ENCODE data around the gene KANSL1. TPM values are rescaled to one million over a fixed set of nuclear protein-coding genes. Genes with fewer than 3 reads are reported as not detected.

KANSL1 gene
- total RNA-seq, 1 experiment from 2014 or later, result 72.7 TPM

DNA sequence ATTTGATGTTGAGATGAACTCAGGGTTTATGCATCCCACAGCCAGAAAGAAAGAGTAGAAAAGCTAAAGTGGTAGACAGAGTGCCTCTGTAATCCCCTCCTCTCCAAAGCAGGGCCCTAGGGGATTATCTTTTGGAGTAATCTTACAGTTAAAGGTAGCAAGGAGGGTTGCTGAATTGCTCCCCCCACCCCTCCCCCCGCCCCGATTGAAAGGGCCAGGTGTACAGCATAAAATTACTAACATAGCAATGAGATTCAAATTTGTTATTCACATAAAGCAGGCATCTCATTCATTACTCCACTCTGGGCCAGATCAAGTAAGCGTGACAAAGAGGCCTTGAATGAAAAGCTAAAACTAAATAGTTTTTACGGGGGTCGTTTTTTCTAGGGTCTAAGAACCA lies 121.4 kb downstream of the KANSL1 start:
- Mint-ChIP-seq H3K4me3 (no peak overlapping the region), H3K27me3 (ENCODE audit: low read depth) (no peaks in the 10 kb centered on the region), H3K4me1 (peaks cover 43% of the 10 kb centered on the region), H3K27ac (peak overlapping the region; percentile 55), H3K9me3 (no peaks in the 10 kb centered on the region), H3K36me3 (peaks cover 12% of the 10 kb centered on the region)
- TF ChIP-seq ZNF671 (CRISPR knock-in tag; IDR thresholded peaks at IDR 0.05), result no peak
- TF ChIP-seq, protein P1, sequence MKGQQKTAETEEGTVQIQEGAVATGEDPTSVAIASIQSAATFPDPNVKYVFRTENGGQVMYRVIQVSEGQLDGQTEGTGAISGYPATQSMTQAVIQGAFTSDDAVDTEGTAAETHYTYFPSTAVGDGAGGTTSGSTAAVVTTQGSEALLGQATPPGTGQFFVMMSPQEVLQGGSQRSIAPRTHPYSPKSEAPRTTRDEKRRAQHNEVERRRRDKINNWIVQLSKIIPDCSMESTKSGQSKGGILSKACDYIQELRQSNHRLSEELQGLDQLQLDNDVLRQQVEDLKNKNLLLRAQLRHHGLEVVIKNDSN (CRISPR knock-in tag; IDR thresholded peaks at IDR 0.05), result no peak
- TF ChIP-seq NR3C1 (CRISPR knock-in tag; conservative IDR thresholded peaks at IDR 0.05; ENCODE audit: low read depth), result no peak
- no peak for TF ChIP-seq MYBL2 (CRISPR knock-in tag; IDR thresholded peaks at IDR 0.05)
- TF ChIP-seq CREM (CRISPR knock-in tag; IDR thresholded peaks at IDR 0.05), result no peak
- ChIA-PET POLR2A (interaction anchor here (1.0 kb wide), 1 partner anchor 10 kb away, joined by 3 read pairs; no protein-coding TSS in a partner anchor), CTCF (interaction anchor here (0.7 to 1.7 kb wide), 5 partner anchors 9 to 252 kb away, joined by 3 to 7 read pairs (median 4); partner anchors contain the start of gene KANSL1)
- no peak for DNase-seq (ENCODE audit: low spot score)
- ATAC-seq, result no peak

DNA sequence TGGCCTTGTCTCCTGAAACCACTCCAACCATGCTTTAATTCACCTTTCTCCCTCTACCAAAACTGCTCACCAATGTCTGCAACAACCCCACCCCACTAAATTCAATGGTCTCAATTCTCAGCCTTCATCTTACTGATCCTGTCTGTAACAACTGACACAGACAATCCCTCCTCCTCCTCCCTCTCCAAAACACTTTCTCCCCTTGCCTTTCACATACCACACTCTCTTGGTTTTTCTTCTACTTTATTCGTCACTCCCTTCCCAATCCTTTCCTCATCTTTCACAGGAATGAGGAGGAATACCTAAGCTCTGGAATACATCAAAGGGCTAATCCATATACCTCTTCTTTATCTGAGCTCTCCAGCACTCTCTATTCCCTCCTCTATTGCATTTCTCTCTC lies 128.8 kb downstream of the KANSL1 start:
- ChIA-PET CTCF (no interaction called here), POLR2A (interaction anchor here (0.6 kb wide), 1 partner anchor 116 kb away, joined by 4 read pairs; no protein-coding TSS in a partner anchor)
- Mint-ChIP-seq H3K4me3 (no peak overlapping the region), H3K27me3 (ENCODE audit: low read depth) (no peaks in the 10 kb centered on the region), H3K9me3 (no peaks in the 10 kb centered on the region), H3K27ac (peak overlapping the region; percentile 47; the same call in 1 of the 2 replicates), H3K4me1 (peaks cover 7% of the 10 kb centered on the region), H3K36me3 (peaks cover 40% of the 10 kb centered on the region)
- ATAC-seq, result no peak
- no peak for DNase-seq (ENCODE audit: low spot score)
- TF ChIP-seq CREM (CRISPR knock-in tag; IDR thresholded peaks at IDR 0.05), result no peak

DNA sequence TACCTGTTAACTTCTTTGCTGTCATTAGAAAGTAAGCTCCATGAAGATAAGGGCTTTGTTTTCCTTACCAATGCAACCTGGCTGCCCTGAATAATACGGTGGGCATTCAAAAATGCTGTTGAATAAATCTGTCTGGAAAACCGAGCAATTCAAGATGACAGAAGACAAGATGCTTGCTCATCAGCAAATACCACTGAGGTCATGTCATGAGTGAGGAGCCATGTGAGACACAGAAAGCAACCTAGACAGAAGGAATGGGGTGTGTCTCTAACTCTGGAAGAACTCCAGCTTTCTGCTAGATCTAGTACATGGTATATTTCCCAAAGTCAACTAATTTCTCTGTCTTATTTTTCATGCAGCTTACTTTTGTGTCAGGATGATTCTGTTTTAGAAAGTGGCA lies 130.0 kb downstream of the KANSL1 start:
- ATAC-seq (no peak), DNase-seq (ENCODE audit: low spot score) (no peak)
- H3K4me3 Mint-ChIP-seq, result no peak overlapping the region
- POLR2A ChIA-PET, result no interaction called here
- CTCF ChIA-PET, result interaction anchor here (0.7 kb wide), 1 partner anchor 19 kb away, joined by 3 read pairs; no protein-coding TSS in a partner anchor
- no peaks in the 10 kb centered on the region for H3K27me3 Mint-ChIP-seq (ENCODE audit: low read depth)
- TF ChIP-seq TP53 (CRISPR knock-in tag; IDR thresholded peaks at IDR 0.05) (no peak), OVOL2 (CRISPR knock-in tag; IDR thresholded peaks at IDR 0.05; ENCODE audit: borderline replicate concordance) (no peak), MYBL2 (CRISPR knock-in tag; IDR thresholded peaks at IDR 0.05) (no peak), ZNF138 (CRISPR knock-in tag; conservative IDR thresholded peaks at IDR 0.05) (no peak), ATF1 (CRISPR knock-in tag; IDR thresholded peaks at IDR 0.05) (no peak)
- TF ChIP-seq, protein P2, sequence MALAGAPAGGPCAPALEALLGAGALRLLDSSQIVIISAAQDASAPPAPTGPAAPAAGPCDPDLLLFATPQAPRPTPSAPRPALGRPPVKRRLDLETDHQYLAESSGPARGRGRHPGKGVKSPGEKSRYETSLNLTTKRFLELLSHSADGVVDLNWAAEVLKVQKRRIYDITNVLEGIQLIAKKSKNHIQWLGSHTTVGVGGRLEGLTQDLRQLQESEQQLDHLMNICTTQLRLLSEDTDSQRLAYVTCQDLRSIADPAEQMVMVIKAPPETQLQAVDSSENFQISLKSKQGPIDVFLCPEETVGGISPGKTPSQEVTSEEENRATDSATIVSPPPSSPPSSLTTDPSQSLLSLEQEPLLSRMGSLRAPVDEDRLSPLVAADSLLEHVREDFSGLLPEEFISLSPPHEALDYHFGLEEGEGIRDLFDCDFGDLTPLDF (CRISPR knock-in tag; IDR thresholded peaks at IDR 0.05), result no peak
- TF ChIP-seq, protein P3, sequence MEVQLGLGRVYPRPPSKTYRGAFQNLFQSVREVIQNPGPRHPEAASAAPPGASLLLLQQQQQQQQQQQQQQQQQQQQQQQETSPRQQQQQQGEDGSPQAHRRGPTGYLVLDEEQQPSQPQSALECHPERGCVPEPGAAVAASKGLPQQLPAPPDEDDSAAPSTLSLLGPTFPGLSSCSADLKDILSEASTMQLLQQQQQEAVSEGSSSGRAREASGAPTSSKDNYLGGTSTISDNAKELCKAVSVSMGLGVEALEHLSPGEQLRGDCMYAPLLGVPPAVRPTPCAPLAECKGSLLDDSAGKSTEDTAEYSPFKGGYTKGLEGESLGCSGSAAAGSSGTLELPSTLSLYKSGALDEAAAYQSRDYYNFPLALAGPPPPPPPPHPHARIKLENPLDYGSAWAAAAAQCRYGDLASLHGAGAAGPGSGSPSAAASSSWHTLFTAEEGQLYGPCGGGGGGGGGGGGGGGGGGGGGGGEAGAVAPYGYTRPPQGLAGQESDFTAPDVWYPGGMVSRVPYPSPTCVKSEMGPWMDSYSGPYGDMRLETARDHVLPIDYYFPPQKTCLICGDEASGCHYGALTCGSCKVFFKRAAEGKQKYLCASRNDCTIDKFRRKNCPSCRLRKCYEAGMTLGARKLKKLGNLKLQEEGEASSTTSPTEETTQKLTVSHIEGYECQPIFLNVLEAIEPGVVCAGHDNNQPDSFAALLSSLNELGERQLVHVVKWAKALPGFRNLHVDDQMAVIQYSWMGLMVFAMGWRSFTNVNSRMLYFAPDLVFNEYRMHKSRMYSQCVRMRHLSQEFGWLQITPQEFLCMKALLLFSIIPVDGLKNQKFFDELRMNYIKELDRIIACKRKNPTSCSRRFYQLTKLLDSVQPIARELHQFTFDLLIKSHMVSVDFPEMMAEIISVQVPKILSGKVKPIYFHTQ (CRISPR knock-in tag; IDR thresholded peaks at IDR 0.05), result no peak
- TF ChIP-seq, protein P4, sequence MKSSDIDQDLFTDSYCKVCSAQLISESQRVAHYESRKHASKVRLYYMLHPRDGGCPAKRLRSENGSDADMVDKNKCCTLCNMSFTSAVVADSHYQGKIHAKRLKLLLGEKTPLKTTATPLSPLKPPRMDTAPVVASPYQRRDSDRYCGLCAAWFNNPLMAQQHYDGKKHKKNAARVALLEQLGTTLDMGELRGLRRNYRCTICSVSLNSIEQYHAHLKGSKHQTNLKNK (CRISPR knock-in tag; IDR thresholded peaks at IDR 0.05), result no peak
- peaks cover 40% of the 10 kb centered on the region for H3K36me3 Mint-ChIP-seq
- H3K4me1 Mint-ChIP-seq, result peaks cover 19% of the 10 kb centered on the region
- no peak overlapping the region for H3K27ac Mint-ChIP-seq
- H3K9me3 Mint-ChIP-seq, result no peaks in the 10 kb centered on the region

DNA sequence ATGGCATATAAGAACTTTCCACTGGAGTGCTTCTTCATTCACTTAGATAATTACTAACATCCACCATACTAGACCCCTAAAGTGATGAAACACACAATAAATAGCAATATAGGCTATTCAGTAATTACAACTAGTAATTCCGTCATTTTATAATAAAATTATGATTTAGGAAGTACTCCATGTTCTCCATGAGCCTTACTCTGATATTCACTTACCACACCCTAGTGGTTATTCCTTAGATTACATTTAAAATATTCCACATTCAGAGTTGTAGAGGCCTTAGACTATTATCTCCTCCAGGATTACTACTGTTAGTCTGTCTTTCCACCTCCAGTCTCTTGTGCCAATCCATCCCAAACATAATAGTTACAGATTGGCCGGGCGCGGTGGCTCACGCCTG lies 131.8 kb downstream of the KANSL1 start:
- ChIA-PET POLR2A (no interaction called here), CTCF (interaction anchor here (0.6 kb wide), 1 partner anchor 112 kb away, joined by 3 read pairs; no protein-coding TSS in a partner anchor)
- ATAC-seq, result peak; percentile 64
- H3K4me3 Mint-ChIP-seq, result no peak overlapping the region
- TF ChIP-seq FOXP1 (CRISPR knock-in tag; IDR thresholded peaks at IDR 0.05; ENCODE audit: borderline replicate concordance), result no peak
- TF ChIP-seq, protein P5, sequence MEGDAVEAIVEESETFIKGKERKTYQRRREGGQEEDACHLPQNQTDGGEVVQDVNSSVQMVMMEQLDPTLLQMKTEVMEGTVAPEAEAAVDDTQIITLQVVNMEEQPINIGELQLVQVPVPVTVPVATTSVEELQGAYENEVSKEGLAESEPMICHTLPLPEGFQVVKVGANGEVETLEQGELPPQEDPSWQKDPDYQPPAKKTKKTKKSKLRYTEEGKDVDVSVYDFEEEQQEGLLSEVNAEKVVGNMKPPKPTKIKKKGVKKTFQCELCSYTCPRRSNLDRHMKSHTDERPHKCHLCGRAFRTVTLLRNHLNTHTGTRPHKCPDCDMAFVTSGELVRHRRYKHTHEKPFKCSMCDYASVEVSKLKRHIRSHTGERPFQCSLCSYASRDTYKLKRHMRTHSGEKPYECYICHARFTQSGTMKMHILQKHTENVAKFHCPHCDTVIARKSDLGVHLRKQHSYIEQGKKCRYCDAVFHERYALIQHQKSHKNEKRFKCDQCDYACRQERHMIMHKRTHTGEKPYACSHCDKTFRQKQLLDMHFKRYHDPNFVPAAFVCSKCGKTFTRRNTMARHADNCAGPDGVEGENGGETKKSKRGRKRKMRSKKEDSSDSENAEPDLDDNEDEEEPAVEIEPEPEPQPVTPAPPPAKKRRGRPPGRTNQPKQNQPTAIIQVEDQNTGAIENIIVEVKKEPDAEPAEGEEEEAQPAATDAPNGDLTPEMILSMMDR (IDR thresholded peaks at IDR 0.05), result 0 out of 2 replicates have a peak, but pooled peaks have one; percentile 29
- no peaks in the 10 kb centered on the region for H3K9me3 Mint-ChIP-seq
- H3K4me1 Mint-ChIP-seq, result peaks cover 37% of the 10 kb centered on the region
- DNase-seq (ENCODE audit: low spot score), result no peak
- H3K27me3 Mint-ChIP-seq (ENCODE audit: low read depth), result no peaks in the 10 kb centered on the region
- peaks cover 25% of the 10 kb centered on the region for H3K36me3 Mint-ChIP-seq
- H3K27ac Mint-ChIP-seq, result no peak overlapping the region

Data from WTC11 (cell line).